Stimulated activated effector memory CD8-positive, alpha-beta T cell treated with anti-CD3 and anti-CD28 coated beads, Interleukin-12 subunit alpha, Interleukin-12 subunit beta, amount 100 ng/mL, for 72 hours (primary cell): ENCODE measurements around the gene CTBS.
"Not testable (repeated sequence)": the region's sequence is repeated elsewhere in the genome, so short reads cannot be mapped to it uniquely, and the experiment has no call there.

ENCODE experiments used
- ATAC-seq: fragments of 150-1000 bp; cut with Tn5 transposase; 2 replicates; pipeline ENCODE4 v1.10.0; 2021
- DNase-seq, 2 donors: peaks; one replicate each; pipeline ENCODE4 v3.0.0; 2021 to 2022; ENCODE audit warnings: low spot score in 2 of 2
- H3K27ac Mint-ChIP-seq: one replicate; pipeline ENCODE4 v1.8.0; 2022; ENCODE audit warnings: mild to moderate bottlenecking, mixed read lengths
- H3K36me3 Mint-ChIP-seq: one replicate; pipeline ENCODE4 v1.8.0; 2022; ENCODE audit warnings: mild to moderate bottlenecking, mixed read lengths
- H3K4me1 Mint-ChIP-seq: one replicate; pipeline ENCODE4 v1.8.0; 2022; ENCODE audit warnings: mixed read lengths
- H3K4me3 Mint-ChIP-seq: one replicate; pipeline ENCODE4 v1.8.0; 2022; ENCODE audit warnings: mild to moderate bottlenecking, mixed read lengths
- H3K9me3 Mint-ChIP-seq: one replicate; pipeline ENCODE4 v1.8.0; 2022; ENCODE audit warnings: mixed read lengths

The CTBS gene

DNA sequence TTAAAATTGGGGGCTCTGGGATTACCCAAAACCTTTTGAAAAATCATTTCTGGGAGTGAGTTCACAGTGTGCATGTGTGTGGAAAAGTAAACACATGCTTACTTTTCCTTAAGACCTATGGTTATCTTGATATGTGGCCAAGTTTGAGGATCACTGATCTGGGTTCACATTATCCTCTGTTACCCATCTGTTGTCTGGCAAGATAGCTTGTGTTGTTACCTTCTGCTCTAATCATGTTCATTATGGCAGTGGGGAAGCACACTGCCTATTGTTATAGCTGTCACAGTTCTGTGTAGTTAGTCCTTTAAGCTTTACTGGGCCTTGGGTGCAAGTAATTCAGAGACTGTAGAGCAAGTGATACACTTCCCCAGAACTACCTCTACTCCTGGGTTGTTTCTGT lies 5.0 kb downstream of the CTBS start:
- ATAC-seq (no peak), DNase-seq (no peak)
- H3K9me3 Mint-ChIP-seq = no peaks in the 10 kb centered on the region
- peaks cover 42% of the 10 kb centered on the region for H3K4me1 Mint-ChIP-seq
- no peak overlapping the region for H3K4me3 Mint-ChIP-seq
- H3K27ac Mint-ChIP-seq = no peak overlapping the region
- H3K36me3 Mint-ChIP-seq = peaks cover 68% of the 10 kb centered on the region

DNA sequence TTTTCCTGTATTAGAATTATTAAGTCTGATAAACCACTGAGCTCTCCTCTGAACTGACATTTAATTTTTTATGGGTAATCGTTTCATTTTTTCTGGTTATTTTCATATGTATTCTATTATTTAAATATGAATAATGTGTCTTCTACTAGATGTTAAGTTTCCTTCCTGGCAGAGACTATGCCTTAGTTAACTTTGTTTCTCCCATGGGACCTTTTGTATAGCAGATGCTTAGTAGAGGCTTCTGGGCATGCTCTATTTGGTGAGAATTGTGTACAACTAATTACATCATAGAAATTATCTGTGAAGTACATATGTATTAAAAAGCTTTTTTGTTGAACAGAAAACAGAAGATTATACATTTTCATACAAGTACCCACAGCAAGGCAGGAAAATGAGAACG lies 23.4 kb downstream of the CTBS start:
- Mint-ChIP-seq H3K4me1 (no peaks in the 10 kb centered on the region), H3K4me3 (no peak overlapping the region), H3K27ac (no peak overlapping the region), H3K36me3 (peaks cover 12% of the 10 kb centered on the region), H3K9me3 (no peaks in the 10 kb centered on the region)
- DNase-seq = no peak
- ATAC-seq = no peak

DNA sequence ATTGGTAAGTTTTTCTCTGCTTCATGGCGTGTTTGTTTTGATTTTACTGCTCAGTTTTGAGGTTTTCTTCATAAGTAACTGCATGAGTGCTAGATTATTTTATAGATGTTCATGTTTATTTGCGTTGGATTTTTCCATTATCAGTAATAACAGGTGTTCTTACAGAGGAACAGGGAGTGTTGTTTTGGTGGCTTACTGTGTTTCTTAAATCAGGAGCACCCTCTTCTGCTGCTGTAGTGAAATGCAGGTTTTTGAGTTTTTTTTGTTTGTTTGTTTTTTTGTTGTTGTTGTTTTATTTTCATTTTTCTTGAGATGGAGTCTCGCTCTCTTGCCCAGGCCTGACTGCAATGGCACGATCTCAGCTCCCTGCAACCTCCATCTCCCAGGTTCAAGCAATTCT lies 32.6 kb downstream of the CTBS start:
- peaks cover 8% of the 10 kb centered on the region for H3K36me3 Mint-ChIP-seq
- ATAC-seq (no peak), DNase-seq (no peak)
- peaks cover 6% of the 10 kb centered on the region for H3K4me1 Mint-ChIP-seq
- no peaks in the 10 kb centered on the region for H3K9me3 Mint-ChIP-seq
- H3K4me3 Mint-ChIP-seq = no peak overlapping the region
- H3K27ac Mint-ChIP-seq = no peak overlapping the region

DNA sequence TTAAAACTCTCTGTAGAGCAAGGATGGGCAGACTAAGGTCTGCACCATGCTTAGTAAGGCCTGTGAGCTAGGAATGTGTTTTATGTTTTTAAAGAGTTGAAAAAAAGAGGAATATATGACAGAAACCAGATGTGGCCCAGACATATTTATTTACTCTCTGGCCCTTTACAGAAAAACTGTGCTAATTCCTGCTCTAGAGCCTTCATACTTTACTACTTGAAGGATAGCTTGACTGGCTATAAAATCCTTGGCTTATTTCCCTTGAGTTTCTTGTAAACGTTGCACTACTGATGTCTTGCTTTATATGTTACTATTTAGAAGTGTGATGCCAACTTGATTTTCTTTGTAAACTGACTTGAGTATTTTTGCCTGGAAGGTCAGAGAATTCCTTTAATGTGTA lies 33.5 kb downstream of the CTBS start:
- Mint-ChIP-seq H3K9me3 (no peaks in the 10 kb centered on the region), H3K36me3 (peaks cover 8% of the 10 kb centered on the region), H3K4me3 (no peak overlapping the region), H3K27ac (no peak overlapping the region), H3K4me1 (peaks cover 6% of the 10 kb centered on the region)
- DNase-seq (no peak), ATAC-seq (no peak)

DNA sequence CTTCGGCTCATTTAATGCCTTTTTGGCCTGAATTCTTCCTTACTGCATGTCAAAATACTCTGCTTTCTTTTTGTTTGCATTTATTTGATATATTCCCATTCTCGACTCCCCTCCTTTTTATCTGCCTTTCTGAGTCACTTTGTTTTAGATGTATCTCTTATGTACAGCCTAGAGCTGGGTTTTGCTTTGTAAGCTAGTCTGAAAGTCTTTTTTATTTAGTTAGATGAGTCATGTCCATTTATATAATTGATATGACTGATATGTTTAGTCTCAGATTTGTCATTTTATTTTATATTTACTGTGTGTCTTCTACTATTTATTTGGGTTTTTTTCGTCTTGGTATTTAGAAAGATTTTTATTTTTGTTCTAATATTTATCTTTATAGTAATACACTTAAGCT lies 34.3 kb downstream of the CTBS start:
- no peaks in the 10 kb centered on the region for H3K9me3 Mint-ChIP-seq
- H3K4me3 Mint-ChIP-seq = no peak overlapping the region
- DNase-seq (no peak), ATAC-seq (no peak)
- H3K36me3 Mint-ChIP-seq = peaks cover 8% of the 10 kb centered on the region
- H3K4me1 Mint-ChIP-seq = peaks cover 6% of the 10 kb centered on the region
- no peak overlapping the region for H3K27ac Mint-ChIP-seq

DNA sequence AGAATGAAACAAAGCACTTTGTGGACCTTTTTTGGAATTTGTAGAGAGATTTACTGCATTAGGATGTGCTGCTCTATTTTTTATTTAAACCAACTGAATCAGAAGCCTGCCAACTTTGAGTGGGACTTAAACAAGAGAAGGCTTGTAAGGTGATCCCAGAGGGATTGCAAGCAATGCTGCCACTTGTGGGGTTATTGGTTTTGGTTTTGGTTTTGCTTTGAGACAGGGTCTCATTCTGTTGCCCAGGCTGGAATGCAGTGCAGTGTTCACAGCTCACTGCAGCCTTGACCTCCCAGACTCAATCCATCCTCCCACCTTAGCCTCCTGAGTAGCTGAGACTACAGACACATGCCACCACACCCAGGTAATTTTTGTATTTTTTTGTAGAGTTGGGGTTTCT lies 35.6 kb downstream of the CTBS start:
- DNase-seq (no peak), ATAC-seq (no peak)
- Mint-ChIP-seq H3K4me3 (no peak overlapping the region), H3K27ac (no peak overlapping the region), H3K9me3 (no peaks in the 10 kb centered on the region), H3K36me3 (peaks cover 8% of the 10 kb centered on the region), H3K4me1 (peaks cover 6% of the 10 kb centered on the region)

DNA sequence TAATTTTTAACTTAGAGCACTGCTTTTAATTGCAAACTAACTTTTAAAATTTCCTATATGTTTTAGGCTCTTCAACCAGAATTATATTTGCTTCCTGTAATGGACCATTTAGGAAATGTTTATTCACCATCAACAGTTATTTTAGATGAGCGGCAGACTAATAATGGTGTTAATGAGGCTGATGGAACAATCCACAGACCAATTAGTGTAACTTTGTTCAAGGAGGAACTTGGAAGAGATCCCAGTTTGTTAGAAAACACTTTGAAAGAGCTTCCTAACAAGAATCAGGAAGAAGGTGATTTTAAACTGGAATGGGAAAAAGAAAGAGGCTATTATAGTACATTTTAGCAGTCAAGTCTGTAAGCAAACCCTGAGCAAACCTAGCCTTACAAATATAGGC lies 48.5 kb downstream of the CTBS start:
- no peaks in the 10 kb centered on the region for H3K36me3 Mint-ChIP-seq
- no peak for DNase-seq
- ATAC-seq = no peak
- no peaks in the 10 kb centered on the region for H3K4me1 Mint-ChIP-seq
- H3K4me3 Mint-ChIP-seq = no peak overlapping the region
- H3K9me3 Mint-ChIP-seq = no peaks in the 10 kb centered on the region
- H3K27ac Mint-ChIP-seq = no peak overlapping the region

DNA sequence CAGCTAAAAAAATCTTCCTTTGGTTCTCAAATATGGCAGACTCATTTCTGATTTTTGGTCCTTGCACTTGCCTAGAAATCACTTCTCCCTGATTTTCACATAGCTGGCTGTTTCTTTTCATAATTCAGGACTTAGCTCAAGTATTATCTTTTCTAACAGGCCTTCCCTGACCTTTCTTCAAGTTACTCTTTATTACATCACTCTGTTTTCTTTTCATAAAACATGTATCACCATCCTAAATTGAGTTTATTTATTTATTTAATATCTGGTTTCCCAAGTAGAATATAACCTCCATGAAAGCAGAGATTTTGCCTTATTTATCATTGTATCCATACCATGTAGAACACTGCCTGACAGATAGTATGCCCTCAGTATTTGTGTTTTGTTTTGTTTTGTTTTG lies 49.6 kb downstream of the CTBS start:
- Mint-ChIP-seq H3K4me1 (no peaks in the 10 kb centered on the region), H3K9me3 (no peaks in the 10 kb centered on the region), H3K4me3 (no peak overlapping the region), H3K27ac (no peak overlapping the region), H3K36me3 (no peaks in the 10 kb centered on the region)
- no peak for ATAC-seq
- DNase-seq = no peak

DNA sequence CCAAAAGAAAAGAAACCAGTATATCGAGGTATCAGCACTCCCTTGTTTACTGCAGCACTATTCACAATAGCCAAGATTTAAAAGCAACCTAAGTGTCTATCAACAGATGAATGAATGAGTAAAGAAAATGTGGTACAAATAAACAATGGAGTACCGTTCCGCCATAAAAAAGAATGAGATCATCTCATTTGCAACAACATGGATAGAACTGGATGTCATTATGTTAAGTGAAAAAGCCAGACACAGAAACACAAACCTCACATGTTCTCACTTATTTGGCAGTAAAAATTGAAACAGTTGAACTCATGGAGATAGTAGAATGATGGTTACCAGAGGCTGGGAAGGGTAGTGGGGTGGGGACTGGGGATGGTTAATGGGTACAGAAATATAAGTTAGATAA lies 63.6 kb downstream of the CTBS start:
- H3K4me1 Mint-ChIP-seq = no peaks in the 10 kb centered on the region
- H3K9me3 Mint-ChIP-seq = no peaks in the 10 kb centered on the region
- ATAC-seq = no peak
- H3K4me3 Mint-ChIP-seq = no peak overlapping the region
- H3K36me3 Mint-ChIP-seq = peaks cover 14% of the 10 kb centered on the region
- no peak overlapping the region for H3K27ac Mint-ChIP-seq
- no peak for DNase-seq

DNA sequence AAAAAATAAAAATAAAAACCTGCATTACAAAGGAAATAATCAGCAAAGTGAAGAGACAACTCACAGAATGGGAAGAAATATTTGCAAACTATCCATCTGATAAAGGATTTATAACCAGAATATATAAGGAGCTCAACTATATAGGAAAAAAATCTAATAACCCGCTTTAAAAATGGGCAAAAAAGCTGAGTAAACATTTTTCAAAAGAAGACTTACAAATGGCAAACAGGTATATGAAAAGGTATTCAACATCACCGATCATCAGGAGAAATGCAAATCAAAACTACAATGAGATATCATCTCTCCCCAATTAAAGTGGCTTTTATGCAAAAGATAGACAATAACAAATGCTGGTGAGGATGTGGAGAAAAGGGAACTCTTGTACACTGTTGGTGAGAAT lies 64.1 kb downstream of the CTBS start:
- DNase-seq (no peak), ATAC-seq (no peak)
- Mint-ChIP-seq H3K36me3 (peaks cover 19% of the 10 kb centered on the region), H3K4me3 (no peak overlapping the region), H3K9me3 (no peaks in the 10 kb centered on the region), H3K4me1 (no peaks in the 10 kb centered on the region), H3K27ac (no peak overlapping the region)

DNA sequence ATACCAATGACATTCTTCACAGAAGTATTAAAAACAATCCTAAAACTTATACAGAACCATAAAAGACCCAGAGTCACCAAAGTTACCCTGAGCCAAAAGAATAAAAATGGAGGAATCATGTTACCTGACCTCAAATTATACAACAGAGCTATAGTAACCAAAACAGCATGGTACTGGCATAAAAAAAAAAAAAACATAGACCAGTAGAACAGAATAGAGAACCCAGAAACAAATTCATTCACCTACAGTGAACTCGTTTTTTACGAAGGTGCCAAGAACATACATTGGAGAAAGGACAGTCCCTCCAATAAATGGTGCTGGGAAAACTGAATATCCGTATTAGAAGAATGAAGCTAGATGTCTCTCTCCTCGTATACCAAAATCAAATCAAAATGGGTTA lies 65.2 kb downstream of the CTBS start:
- Mint-ChIP-seq H3K4me3 (no peak overlapping the region), H3K27ac (no peak overlapping the region), H3K4me1 (peaks cover 9% of the 10 kb centered on the region), H3K36me3 (peaks cover 30% of the 10 kb centered on the region), H3K9me3 (no peaks in the 10 kb centered on the region)
- no peak for DNase-seq
- ATAC-seq = no peak

DNA sequence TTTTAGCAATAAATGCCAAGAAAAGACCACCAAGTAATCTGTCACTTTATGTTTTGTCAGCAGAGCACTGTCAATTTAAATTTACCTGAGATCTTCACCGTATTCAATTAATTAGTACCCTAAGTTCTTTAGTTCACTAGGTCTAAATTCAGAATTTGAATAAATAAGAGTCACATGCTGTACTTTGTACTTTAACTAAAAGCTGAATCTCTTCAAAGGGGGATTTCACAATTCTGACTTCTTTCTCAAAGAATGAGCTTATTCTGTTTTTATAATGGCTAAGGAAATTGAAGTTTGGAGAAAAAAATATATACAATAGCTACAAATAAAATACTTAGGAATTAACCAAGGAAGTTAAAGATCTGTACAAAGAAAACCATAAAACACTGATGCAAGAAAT lies 65.7 kb downstream of the CTBS start:
- no peak for DNase-seq
- Mint-ChIP-seq H3K4me3 (no peak overlapping the region), H3K36me3 (peaks cover 30% of the 10 kb centered on the region), H3K9me3 (no peaks in the 10 kb centered on the region), H3K4me1 (peaks cover 14% of the 10 kb centered on the region), H3K27ac (no peak overlapping the region)
- no peak for ATAC-seq

DNA sequence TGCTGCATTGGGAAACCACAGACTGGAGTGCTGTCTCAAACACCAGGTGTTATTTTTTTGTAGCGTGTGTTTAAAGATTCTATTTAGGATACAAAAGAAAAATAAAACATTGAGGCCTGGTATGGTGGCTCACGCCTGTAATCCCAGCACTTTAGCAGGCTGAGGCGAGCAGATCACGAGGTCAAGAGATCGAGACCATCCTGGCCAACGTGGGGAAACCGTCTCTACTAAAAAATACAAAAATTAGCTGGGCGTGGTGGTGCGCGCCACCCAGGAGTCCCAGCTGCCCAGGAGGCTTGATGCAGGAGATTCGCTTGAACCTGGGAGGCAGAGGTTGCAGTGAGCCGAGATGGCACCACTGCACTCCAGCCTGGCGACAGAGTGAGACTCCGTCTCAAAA lies 66.4 kb downstream of the CTBS start:
- DNase-seq, H3K4me3 Mint-ChIP-seq, ATAC-seq, H3K9me3 Mint-ChIP-seq, H3K27ac Mint-ChIP-seq: not testable (repeated sequence)
- H3K36me3 Mint-ChIP-seq = peaks cover 30% of the 10 kb centered on the region
- peaks cover 19% of the 10 kb centered on the region for H3K4me1 Mint-ChIP-seq

DNA sequence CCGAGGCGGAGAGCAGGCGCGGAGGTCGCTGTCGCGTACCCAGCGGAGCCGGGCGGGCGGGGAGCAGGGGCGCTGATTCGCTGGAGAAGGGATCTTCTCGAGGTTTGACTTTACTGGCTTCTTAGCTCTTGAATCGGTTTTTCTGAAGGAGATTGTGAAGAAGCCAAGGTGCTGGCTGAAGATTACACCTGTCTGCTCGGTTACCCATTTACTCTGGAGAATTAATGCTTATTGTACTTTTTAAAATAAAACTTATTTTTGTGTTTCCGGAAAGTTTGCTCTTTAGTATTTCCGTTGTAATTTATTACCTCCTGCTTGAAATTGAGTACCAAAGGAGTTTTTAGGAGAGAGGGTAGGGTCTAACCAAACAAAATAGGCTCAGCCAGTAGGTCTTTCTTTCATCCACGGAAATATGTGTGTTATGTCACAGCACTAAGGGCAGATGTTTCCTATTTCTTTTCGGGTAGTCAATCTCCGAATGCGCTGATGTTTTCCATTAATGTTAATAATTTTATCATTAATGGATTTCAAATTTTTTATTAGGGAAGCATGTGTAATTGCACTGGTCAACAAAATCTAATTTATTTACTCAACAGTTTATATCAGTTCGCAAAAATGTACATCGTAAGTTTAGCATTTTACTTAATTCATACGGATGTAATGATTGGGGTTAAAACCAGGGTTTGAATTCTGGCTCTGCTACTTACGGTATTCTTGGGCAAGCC lies 67.3 kb downstream of the CTBS start:
- peaks cover 19% of the 10 kb centered on the region for H3K4me1 Mint-ChIP-seq
- no peaks in the 10 kb centered on the region for H3K9me3 Mint-ChIP-seq
- ATAC-seq (no peak), DNase-seq (no peak)
- peaks cover 37% of the 10 kb centered on the region for H3K36me3 Mint-ChIP-seq
- H3K27ac Mint-ChIP-seq = peak overlapping the region; percentile 98
- peak overlapping the region; percentile 94 for H3K4me3 Mint-ChIP-seq

DNA sequence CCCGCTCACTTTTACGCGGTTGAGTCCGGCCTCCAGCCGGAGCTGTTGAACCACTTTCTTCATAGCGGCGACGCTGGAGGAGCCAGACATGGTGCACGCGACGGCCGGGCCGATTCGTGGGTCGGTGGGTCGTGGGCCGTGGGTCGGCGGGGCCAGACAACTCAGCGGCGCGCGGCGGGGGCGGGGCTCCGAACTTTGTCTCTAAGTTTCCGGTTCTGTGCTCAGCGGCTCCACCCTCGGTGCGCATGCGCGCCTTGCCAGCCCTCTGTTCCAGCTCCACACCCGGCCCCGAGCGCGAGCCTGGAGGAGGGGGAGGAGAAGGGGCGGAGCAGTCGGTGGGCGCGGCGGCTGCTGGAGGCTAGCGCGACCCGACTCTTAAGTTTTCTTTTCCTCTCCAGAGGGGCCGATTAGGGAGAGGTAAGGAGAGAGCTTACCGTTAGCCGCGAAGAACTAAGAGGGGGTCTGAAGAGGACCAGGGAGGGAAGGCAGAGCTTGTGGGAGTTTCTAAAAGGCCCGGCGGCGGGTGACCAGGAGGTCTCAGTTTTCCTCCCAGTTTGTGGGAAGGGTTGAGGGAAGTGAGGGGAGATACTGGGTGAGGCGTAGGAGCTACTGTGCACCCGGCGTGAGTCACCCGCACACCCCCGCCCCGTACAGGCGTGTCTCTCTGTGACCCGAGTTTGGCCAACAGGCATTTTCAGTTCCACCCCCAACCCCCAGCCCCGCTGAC lies 68.1 kb downstream of the CTBS start, which contains the start of the genes GNG5 and SPATA1:
GNG5 (minus strand) TSS at position 580 of the 727 bp plus-strand sequence; CDS start at position 90, 490 bp downstream.
SPATA1 (plus strand) TSS at position 385 of the 727 bp plus-strand sequence. CDS start 9,974 bp downstream, outside the sequence.
- DNase-seq (peak; percentile 94 to 99), ATAC-seq (peak; percentile 93)
- peaks cover 44% of the 10 kb centered on the region for H3K36me3 Mint-ChIP-seq
- peaks cover 26% of the 10 kb centered on the region for H3K4me1 Mint-ChIP-seq
- no peaks in the 10 kb centered on the region for H3K9me3 Mint-ChIP-seq
- peak within 1 kb of the TSS; percentile 98 for H3K27ac Mint-ChIP-seq
- H3K4me3 Mint-ChIP-seq = peak within 1 kb of the TSS; percentile 94

DNA sequence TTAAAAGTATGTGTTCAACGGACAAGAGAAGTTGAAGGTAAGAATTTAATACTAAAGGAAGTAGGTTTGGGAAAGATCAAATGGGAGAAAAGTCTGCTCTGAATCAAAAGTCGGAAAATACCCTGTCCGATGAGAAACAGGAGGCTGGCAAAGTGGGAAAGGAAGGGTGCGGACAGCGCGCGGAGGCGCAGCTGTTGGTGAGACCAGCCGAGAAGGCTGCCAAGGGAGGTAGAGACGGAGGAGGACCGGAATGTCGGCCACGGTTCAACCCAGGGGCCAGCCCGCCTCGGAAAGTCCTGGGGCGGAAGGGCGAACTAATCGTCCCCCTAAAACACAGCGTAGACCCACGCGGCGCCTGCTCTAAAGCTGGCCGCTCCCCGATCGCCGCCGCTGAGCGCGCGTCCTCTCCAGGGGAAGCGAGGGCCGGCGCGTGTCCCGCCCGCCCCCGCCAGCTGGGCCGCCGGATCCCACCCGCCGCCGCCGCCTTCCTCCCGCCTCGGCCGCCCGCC lies 68.7 kb downstream of the CTBS start:
- peak overlapping the region; percentile 94 for H3K4me3 Mint-ChIP-seq
- H3K4me1 Mint-ChIP-seq = peaks cover 29% of the 10 kb centered on the region
- no peaks in the 10 kb centered on the region for H3K9me3 Mint-ChIP-seq
- DNase-seq = no peak
- peak; percentile 57 for ATAC-seq
- H3K27ac Mint-ChIP-seq = peak overlapping the region; percentile 98
- peaks cover 50% of the 10 kb centered on the region for H3K36me3 Mint-ChIP-seq
